HG03139 (cell line): ENCODE data around the gene TMEM203.

Source experiments
- ATAC-seq: cut with Tn5 transposase; IDR thresholded peaks from one replicate; pipeline ENCODE4 v1.9.1; 2021; ENCODE audit not compliant: unreplicated experiment

The TMEM203 gene

GRCh38 chr9:137230705-137231371 lies 25.4 kb upstream of the TMEM203 start, which contains the start of gene SLC34A3:
Gene SLC34A3 (plus strand): TSS chr9:137230901. CDS start chr9:137231703, 802 bp downstream.
- no peak for ATAC-seq

GRCh38 chr9:137229903-137230704 lies 24.7 kb upstream of the TMEM203 start:
- ATAC-seq, result no peak

GRCh38 chr9:137228968-137229896 lies 23.8 kb upstream of the TMEM203 start:
- ATAC-seq, result no peak

GRCh38 chr9:137228506-137228967 lies 23.1 kb upstream of the TMEM203 start:
- ATAC-seq, result no peak

GRCh38 chr9:137227853-137228505 lies 22.5 kb upstream of the TMEM203 start:
- no peak for ATAC-seq

- no peak for ATAC-seq
Measured at GRCh38 chr9:137227054-137227852, 21.8 kb upstream of the TMEM203 start, which contains the start of gene RNF224. Gene RNF224 (plus strand): TSS chr9:137227502. CDS start chr9:137228336, 834 bp downstream.

GRCh38 chr9:137226338-137227053 lies 21.0 kb upstream of the TMEM203 start:
- ATAC-seq, result no peak

GRCh38 chr9:137225699-137226331 lies 20.4 kb upstream of the TMEM203 start:
- ATAC-seq, result no peak

GRCh38 chr9:137224830-137225694 lies 19.6 kb upstream of the TMEM203 start, which contains the start of gene CYSRT1:
Gene CYSRT1 (plus strand): TSS chr9:137225174. CDS start chr9:137225622, 448 bp downstream.
- ATAC-seq, result no peak

- peak; percentile 69 for ATAC-seq
Measured at GRCh38 chr9:137223078-137223970, 17.9 kb upstream of the TMEM203 start.

- ATAC-seq, result no peak
Measured at GRCh38 chr9:137222190-137223077, 17.0 kb upstream of the TMEM203 start, which contains the start of gene RNF208. Gene RNF208 (minus strand): TSS chr9:137222240. CDS start chr9:137221212, 1,028 bp downstream.

- no peak for ATAC-seq
Measured at GRCh38 chr9:137221506-137222111, 16.2 kb upstream of the TMEM203 start.

- ATAC-seq, result no peak
Measured at GRCh38 chr9:137221095-137221505, 15.7 kb upstream of the TMEM203 start.

GRCh38 chr9:137220317-137221094 lies 15.1 kb upstream of the TMEM203 start:
- ATAC-seq, result no peak
